ENCODE results near the gene BLMH. TPM values are rescaled to one million over a fixed set of nuclear protein-coding genes. Genes with fewer than 3 reads are reported as not detected.

Gene BLMH
- total RNA-seq, 2 donors from 2014 or later, result 18.7 to 48.1 TPM

DNA sequence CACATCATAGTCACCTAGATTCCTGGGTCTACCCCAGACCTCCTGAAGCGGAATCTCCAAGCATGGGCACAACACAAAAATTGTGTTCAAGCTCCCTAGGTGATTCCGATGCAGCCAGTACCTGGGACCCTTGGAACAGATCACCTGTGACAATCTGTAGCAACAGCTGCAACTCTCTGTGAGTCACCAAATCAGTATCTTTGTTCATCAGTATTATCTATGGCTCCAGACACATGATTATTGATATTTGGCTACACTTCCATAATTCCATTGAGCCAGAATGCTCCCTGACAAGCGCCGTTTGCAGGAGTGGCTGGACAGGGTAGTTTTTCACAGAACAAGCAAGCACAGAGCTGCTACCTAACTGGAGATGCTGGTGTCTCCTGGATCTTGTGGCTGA lies 72.4 kb downstream of the BLMH start:
- intact Hi-C loops (cut with DNase I), result no loop called here

GRCh38 chr17:30218799-30219198 lies 72.9 kb downstream of the BLMH start:
- Histone ChIP-seq H3K27ac (no peak overlapping the region), H3K4me1 (no peaks in the 10 kb centered on the region), H3K27me3 (no peaks in the 10 kb centered on the region), H3K9me3 (no peaks in the 10 kb centered on the region), H3K4me3 (no peak overlapping the region), H3K36me3 (replicated peaks in 1 of 2; ENCODE audit: insufficient read depth in 1 of 2, low read depth in 2 of 2) (no peaks in the 10 kb centered on the region)
- intact Hi-C loops (cut with DNase I), result no loop called here
- DNase-seq, result no peak
- ATAC-seq, result no peak
- 75 to 81% methylated on average over 9 of the region's 9 CpGs for WGBS, 2 donors
- TF ChIP-seq, protein P1, sequence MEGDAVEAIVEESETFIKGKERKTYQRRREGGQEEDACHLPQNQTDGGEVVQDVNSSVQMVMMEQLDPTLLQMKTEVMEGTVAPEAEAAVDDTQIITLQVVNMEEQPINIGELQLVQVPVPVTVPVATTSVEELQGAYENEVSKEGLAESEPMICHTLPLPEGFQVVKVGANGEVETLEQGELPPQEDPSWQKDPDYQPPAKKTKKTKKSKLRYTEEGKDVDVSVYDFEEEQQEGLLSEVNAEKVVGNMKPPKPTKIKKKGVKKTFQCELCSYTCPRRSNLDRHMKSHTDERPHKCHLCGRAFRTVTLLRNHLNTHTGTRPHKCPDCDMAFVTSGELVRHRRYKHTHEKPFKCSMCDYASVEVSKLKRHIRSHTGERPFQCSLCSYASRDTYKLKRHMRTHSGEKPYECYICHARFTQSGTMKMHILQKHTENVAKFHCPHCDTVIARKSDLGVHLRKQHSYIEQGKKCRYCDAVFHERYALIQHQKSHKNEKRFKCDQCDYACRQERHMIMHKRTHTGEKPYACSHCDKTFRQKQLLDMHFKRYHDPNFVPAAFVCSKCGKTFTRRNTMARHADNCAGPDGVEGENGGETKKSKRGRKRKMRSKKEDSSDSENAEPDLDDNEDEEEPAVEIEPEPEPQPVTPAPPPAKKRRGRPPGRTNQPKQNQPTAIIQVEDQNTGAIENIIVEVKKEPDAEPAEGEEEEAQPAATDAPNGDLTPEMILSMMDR (IDR thresholded peaks at IDR 0.05), result no peak
- TF ChIP-seq POLR2A (IDR thresholded peaks at IDR 0.05), result no peak

More for the DNA sequence above, 72.4 kb downstream of the BLMH start:
- ATAC-seq, result no peak
- Histone ChIP-seq H3K4me3 (no peak overlapping the region), H3K4me1 (no peaks in the 10 kb centered on the region), H3K27me3 (no peaks in the 10 kb centered on the region), H3K27ac (no peak overlapping the region), H3K36me3 (replicated peaks in 1 of 2; ENCODE audit: insufficient read depth in 1 of 2, low read depth in 2 of 2) (no peaks in the 10 kb centered on the region), H3K9me3 (no peaks in the 10 kb centered on the region)
- TF ChIP-seq, protein P1 (IDR thresholded peaks at IDR 0.05), result no peak
- no peak for TF ChIP-seq POLR2A (IDR thresholded peaks at IDR 0.05)
- 82% methylated on average over 4 of the region's 4 CpGs for WGBS, 2 donors
- DNase-seq, result no peak

DNA sequence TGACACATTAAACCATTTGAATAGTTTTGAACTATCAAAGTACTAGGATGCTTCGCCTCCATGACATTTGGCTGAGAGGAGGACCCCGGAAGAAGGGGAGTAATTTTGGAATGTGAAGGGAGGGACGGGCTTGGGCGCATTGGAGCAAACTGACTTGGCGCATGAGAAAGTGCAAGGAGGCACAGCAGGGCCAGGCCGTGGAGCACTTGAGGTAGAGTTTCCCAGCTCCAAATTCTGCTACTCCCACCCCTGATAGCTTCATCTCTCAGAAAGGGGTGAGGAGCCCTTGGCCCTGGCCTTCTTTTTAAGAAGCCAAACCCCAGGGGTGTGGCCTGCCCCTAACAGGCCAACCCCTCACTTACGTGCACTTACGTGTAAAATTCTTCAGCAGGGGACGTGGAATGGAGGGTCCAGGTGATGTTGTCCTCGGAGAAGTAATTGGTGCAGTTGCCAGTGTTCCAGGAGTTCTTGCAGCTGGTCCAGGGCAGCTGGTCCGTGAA lies 73.9 kb downstream of the BLMH start:
- ATAC-seq (no peak), DNase-seq (no peak)
- H3K27me3 ChIP-seq, result no peaks in the 10 kb centered on the region
- H3K27ac ChIP-seq, result no peak overlapping the region
- intact Hi-C loops (cut with DNase I), result no loop called here
- TF ChIP-seq, protein P1 (IDR thresholded peaks at IDR 0.05), result no peak
- TF ChIP-seq POLR2A (IDR thresholded peaks at IDR 0.05), result no peak
- H3K9me3 ChIP-seq, result no peaks in the 10 kb centered on the region
- 89 to 93% methylated on average over 11 of the region's 11 CpGs for whole genome bisulfite sequencing, 2 donors
- H3K4me3 ChIP-seq, result no peak overlapping the region
- H3K36me3 ChIP-seq (replicated peaks in 1 of 2; ENCODE audit: insufficient read depth in 1 of 2, low read depth in 2 of 2), result no peaks in the 10 kb centered on the region
- H3K4me1 ChIP-seq, result no peaks in the 10 kb centered on the region

- no peaks in the 10 kb centered on the region for H3K9me3 ChIP-seq
- no peak for TF ChIP-seq POLR2A (IDR thresholded peaks at IDR 0.05)
- TF ChIP-seq, protein P1 (IDR thresholded peaks at IDR 0.05), result no peak
- H3K27ac ChIP-seq, result no peak overlapping the region
- DNase-seq (no peak), ATAC-seq (no peak)
- 86 to 97% methylated on average over 5 to 6 of the region's 6 CpGs for WGBS, 2 donors
- intact Hi-C loops (cut with DNase I), result no loop called here
- no peaks in the 10 kb centered on the region for H3K27me3 ChIP-seq
- H3K4me1 ChIP-seq, result no peaks in the 10 kb centered on the region
- H3K36me3 ChIP-seq (replicated peaks in 1 of 2; ENCODE audit: insufficient read depth in 1 of 2, low read depth in 2 of 2), result no peaks in the 10 kb centered on the region
- no peak overlapping the region for H3K4me3 ChIP-seq
Measured at GRCh38 chr17:30217054-30217453, 74.7 kb downstream of the BLMH start.

GRCh38 chr17:30212750-30213149 lies 79.0 kb downstream of the BLMH start:
- Histone ChIP-seq H3K9me3 (no peaks in the 10 kb centered on the region), H3K4me3 (no peak overlapping the region), H3K27me3 (no peaks in the 10 kb centered on the region), H3K36me3 (replicated peaks in 1 of 2; ENCODE audit: insufficient read depth in 1 of 2, low read depth in 2 of 2) (no peaks in the 10 kb centered on the region), H3K4me1 (no peaks in the 10 kb centered on the region), H3K27ac (no peak overlapping the region)
- ATAC-seq (no peak), DNase-seq (no peak)
- intact Hi-C loops (cut with DNase I), result no loop called here
- TF ChIP-seq POLR2A (IDR thresholded peaks at IDR 0.05), result no peak
- TF ChIP-seq, protein P1 (IDR thresholded peaks at IDR 0.05), result no peak
- WGBS, 2 donors, result 81 to 85% methylated on average over 6 to 11 of the region's 11 CpGs
